Activated CD4-positive, alpha-beta T cell treated with anti-CD3 and anti-CD28 coated beads for 36 hours (primary cell): ENCODE data around the gene SGMS2. TPM values are rescaled to one million over a fixed set of nuclear protein-coding genes. Genes with fewer than 3 reads are reported as not detected.

ENCODE experiments used
- ATAC-seq: fragments of 200-7000 bp; cut with Tn5 transposase; one replicate; pipeline ENCODE4 v1.10.0; 2021; ENCODE audit warnings: mild to moderate bottlenecking, moderate library complexity
- CTCF ChIA-PET: fragments of 350-600 bp; sonication (Branson Sonifier 250); formaldehyde crosslinking; loops from one replicate; lab custom pipeline; 2021; ENCODE audit warnings: antibody characterized with exemption; lab: Charles Lee
- POLR2A ChIA-PET: fragments of 350-600 bp; sonication (Branson Sonifier 250); formaldehyde crosslinking; loops from one replicate; lab custom pipeline; 2021; ENCODE audit warnings: antibody characterized with exemption, inconsistent platforms; lab: Charles Lee
- DNase-seq: peaks from one replicate; pipeline ENCODE4 v3.0.0-alpha.2; 2020
- H3K27ac Mint-ChIP-seq: one replicate; pipeline ENCODE4 v1.8.0; 2021; ENCODE audit warnings: mixed read lengths
- H3K27me3 Mint-ChIP-seq: one replicate; pipeline ENCODE4 v1.8.0; 2021; ENCODE audit warnings: mixed read lengths
- H3K36me3 Mint-ChIP-seq: one replicate; pipeline ENCODE4 v1.8.0; 2021; ENCODE audit warnings: low read depth, mixed read lengths
- H3K4me1 Mint-ChIP-seq: one replicate; pipeline ENCODE4 v1.8.0; 2021; ENCODE audit warnings: mixed read lengths
- H3K4me3 Mint-ChIP-seq: one replicate; pipeline ENCODE4 v1.8.0; 2021; ENCODE audit warnings: mild to moderate bottlenecking, moderate library complexity, mixed read lengths
- H3K9me3 Mint-ChIP-seq: one replicate; pipeline ENCODE4 v1.8.0; 2021; ENCODE audit warnings: low read depth, mixed read lengths
- intact Hi-C, 2 experiments: fragments of 100-400 bp; cut with DNase I in 1 of 2; cut with micrococcal nuclease in 1 of 2; formaldehyde crosslinking; loops; one replicate each; pipeline versions ENCODE4 v1.14.2 to v1.15.1; 2022 to 2024; cut with DNase I, micrococcal nuclease
- total RNA-seq, 2 experiments: library from RNA; stranded (reverse); gene quantifications; one replicate each; pipeline ENCODE4 v1.2.3, GENCODE V29; 2021

The SGMS2 gene
- total RNA-seq, 2 experiments from 2014 or later, result 0.84 to 1.8 TPM

DNA sequence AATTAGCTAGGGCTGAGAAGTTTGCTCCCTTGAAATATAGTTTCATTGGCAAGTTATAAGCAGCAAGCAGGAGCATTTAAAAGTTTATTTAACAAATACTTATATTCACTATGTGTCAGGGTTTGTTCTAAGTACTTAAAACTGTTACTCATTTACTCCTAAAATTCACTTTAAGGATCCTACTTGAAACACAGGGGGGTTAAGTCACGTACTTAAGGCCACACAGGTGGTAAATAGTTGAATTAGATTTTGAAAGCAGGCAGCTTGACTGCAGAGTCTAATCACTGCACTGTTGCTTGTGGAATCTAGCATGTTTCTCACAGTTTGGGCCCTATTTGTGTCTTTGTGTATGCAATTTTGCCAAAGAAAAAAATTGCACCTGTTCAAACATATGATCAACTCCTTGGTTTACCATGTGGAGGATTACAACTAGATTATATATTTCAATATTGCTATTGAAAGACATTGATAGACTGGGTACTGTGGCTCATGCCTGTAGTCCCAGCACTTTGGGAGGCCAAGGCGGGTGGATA lies 7.6 kb downstream of the SGMS2 start:
- ATAC-seq, result no peak
- intact Hi-C loops, result no loop called here
- H3K4me1 Mint-ChIP-seq, result no peaks in the 10 kb centered on the region
- H3K4me3 Mint-ChIP-seq, result no peak overlapping the region
- no peak overlapping the region for H3K27ac Mint-ChIP-seq
- POLR2A ChIA-PET, result no interaction called here
- DNase-seq, result no peak
- H3K27me3 Mint-ChIP-seq, result peaks cover 14% of the 10 kb centered on the region
- no peaks in the 10 kb centered on the region for H3K9me3 Mint-ChIP-seq
- H3K36me3 Mint-ChIP-seq, result no peaks in the 10 kb centered on the region
- CTCF ChIA-PET, result interaction anchor here (1.2 kb wide), 1 partner anchor 10 kb away, joined by 3 read pairs; no protein-coding TSS in a partner anchor

DNA sequence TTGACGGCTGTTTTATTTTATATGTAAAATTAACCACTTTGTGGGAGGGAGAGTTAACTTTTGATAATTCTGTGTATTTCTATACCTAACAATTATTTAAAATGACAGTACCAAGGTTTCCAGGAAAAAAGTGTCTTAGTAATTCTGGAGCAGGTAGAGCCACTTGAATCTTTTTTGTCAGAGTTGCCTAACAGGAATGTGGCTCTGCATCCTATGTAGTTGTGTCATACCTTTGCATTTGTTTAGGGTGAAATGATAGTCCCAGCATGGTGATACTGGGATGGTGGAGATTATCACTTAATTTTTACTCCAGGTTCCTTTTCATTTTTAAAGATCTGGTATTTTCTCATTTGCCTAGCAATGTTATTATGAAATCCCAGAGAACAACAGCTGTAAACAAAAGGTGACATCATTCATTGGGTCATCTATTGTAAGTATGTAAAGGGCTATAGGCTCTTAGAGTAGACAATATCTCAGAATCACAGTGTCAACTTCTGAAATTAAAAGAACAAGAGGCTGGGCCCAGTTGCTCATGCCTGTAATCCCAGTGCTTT lies 9.6 kb downstream of the SGMS2 start:
- Mint-ChIP-seq H3K36me3 (no peaks in the 10 kb centered on the region), H3K27me3 (peaks cover 10% of the 10 kb centered on the region), H3K9me3 (no peaks in the 10 kb centered on the region), H3K4me1 (no peaks in the 10 kb centered on the region), H3K27ac (no peak overlapping the region), H3K4me3 (no peak overlapping the region)
- intact Hi-C loops, result no loop called here
- POLR2A ChIA-PET, result interaction anchor here (0.6 kb wide), 1 partner anchor 1507 kb away, joined by 4 read pairs; no protein-coding TSS in a partner anchor
- ATAC-seq, result no peak
- DNase-seq, result no peak
- CTCF ChIA-PET, result no interaction called here

DNA sequence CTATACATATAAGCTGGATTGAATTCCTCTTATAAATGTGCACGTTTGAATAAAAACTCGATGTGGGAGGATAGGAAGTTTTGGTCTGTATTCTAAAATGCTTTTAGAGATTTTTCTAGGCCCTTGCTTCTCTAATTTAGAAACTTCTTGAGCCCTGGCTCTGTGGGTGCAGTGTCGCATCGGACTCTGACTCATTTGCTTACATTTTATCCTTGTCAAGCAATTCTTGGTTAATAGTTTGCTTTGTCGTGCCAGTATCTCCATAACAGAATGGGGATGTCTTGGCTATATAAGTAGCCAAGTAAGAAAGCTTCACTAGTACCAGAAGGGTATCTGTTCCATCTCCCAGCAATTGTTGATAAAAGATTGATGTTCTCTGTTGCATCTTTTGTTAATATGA lies 10.7 kb downstream of the SGMS2 start:
- Mint-ChIP-seq H3K36me3 (no peaks in the 10 kb centered on the region), H3K4me3 (no peak overlapping the region), H3K4me1 (no peaks in the 10 kb centered on the region), H3K27me3 (peaks cover 5% of the 10 kb centered on the region), H3K27ac (no peak overlapping the region), H3K9me3 (no peaks in the 10 kb centered on the region)
- ChIA-PET POLR2A (no interaction called here), CTCF (interaction anchor here (1.0 kb wide), 1 partner anchor 68 kb away, joined by 3 read pairs; no protein-coding TSS in a partner anchor)
- DNase-seq, result no peak
- ATAC-seq, result no peak
- intact Hi-C loops, result no loop called here

DNA sequence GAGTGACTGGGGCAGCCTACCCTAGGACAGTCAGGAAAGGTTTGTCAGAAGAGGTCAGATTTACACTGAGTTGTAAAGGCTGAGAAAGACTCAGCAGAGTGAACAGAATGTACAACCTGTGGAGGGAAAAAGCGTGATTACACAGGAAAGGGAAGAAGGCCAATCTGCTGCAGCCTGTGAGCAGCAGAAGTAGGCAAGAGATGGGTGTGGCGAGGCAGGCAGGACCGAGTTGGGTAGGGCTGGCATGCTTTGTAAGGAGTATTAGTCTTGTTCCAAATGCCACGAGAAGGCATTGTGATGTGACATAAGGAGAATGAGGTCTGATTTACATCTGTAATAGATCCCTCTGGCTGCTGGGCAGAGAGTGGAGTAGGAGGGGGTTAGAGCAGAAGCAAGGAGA lies 12.6 kb downstream of the SGMS2 start:
- H3K4me1 Mint-ChIP-seq, result no peaks in the 10 kb centered on the region
- intact Hi-C loops, result no loop called here
- H3K4me3 Mint-ChIP-seq, result no peak overlapping the region
- peaks cover 5% of the 10 kb centered on the region for H3K27me3 Mint-ChIP-seq
- H3K36me3 Mint-ChIP-seq, result no peaks in the 10 kb centered on the region
- no peak overlapping the region for H3K27ac Mint-ChIP-seq
- ATAC-seq (no peak), DNase-seq (no peak)
- H3K9me3 Mint-ChIP-seq, result no peaks in the 10 kb centered on the region
- ChIA-PET POLR2A (no interaction called here), CTCF (no interaction called here)

DNA sequence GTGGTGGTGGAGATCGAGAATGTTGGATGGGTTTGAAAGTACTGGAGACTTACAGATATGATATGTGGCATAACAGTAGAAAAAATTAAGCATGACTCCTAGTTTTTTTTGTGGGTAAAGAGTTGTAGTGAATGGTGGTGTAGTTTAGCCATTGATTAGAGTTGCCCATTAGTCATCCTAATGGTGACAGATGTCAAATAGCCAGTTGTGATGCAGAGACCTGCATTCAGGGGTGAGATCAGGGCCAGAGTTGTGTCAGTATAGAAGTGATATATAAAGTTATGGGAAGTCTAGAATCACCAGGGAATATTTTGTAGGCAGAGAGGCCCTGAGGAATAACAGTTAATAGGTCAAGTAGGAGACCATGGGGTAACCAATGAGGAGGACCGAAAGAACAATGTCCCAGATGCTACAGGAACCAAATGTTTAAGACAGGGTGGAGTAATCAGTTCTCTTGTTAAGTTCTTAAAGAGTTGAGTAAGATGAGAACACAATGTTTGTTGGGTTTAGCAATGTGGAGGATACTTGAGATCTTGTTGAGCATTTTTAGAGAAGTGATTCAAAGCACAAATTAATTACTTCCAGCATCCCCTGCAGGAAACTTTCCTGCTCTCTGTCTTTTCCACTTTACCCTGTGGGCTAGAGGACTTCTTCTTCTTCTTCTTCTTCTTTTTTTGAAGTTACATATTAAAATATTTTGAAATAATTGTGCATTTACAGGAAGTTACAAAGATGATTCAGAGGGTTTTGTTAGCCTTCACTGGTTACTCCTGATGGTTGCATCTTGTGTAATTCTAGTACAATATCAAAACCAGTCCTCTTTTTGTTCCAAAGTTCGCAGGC lies 13.3 kb downstream of the SGMS2 start:
- no peak for ATAC-seq
- Mint-ChIP-seq H3K9me3 (no peaks in the 10 kb centered on the region), H3K27me3 (peaks cover 5% of the 10 kb centered on the region), H3K27ac (no peak overlapping the region), H3K4me3 (no peak overlapping the region), H3K4me1 (no peaks in the 10 kb centered on the region), H3K36me3 (no peaks in the 10 kb centered on the region)
- DNase-seq, result no peak
- ChIA-PET POLR2A (no interaction called here), CTCF (no interaction called here)
- intact Hi-C loops, result no loop called here

DNA sequence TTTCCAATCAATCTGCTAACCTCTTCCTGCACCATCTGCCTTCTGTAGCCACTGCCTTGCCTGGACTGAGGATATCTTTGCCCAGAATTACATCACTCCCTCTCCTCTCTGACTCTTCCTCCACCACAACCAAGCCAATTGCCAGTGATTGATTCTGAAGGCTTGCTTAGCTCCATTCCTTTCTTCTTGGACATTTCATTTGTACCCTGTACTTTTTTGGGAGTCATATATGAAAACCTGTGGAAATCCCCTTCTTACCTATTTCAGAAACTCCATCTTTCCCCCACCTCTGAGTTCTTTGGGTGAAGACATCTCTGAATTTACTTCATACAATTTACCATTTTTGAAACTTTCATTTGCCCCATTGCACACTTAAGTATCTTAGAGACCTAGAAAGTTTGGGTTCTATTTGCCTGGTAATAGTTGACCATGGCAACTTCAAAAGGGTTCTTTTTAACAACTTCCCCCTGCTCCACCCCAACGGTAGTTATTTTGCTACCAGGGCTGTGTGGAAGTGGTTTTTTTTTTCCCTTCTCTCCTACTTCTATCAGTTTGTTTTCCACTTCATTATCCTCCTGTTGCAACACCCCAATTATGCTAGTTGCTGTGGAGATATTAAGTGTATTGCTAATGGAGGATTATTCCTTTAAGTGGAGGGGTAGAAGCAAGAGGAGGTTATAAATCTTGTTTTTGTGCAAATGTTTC lies 14.3 kb downstream of the SGMS2 start:
- intact Hi-C loops, result no loop called here
- H3K36me3 Mint-ChIP-seq, result no peaks in the 10 kb centered on the region
- CTCF ChIA-PET, result no interaction called here
- POLR2A ChIA-PET, result no interaction called here
- no peak for DNase-seq
- H3K9me3 Mint-ChIP-seq, result no peaks in the 10 kb centered on the region
- peaks cover 5% of the 10 kb centered on the region for H3K27me3 Mint-ChIP-seq
- no peak overlapping the region for H3K4me3 Mint-ChIP-seq
- ATAC-seq, result no peak
- H3K4me1 Mint-ChIP-seq, result no peaks in the 10 kb centered on the region
- no peak overlapping the region for H3K27ac Mint-ChIP-seq

DNA sequence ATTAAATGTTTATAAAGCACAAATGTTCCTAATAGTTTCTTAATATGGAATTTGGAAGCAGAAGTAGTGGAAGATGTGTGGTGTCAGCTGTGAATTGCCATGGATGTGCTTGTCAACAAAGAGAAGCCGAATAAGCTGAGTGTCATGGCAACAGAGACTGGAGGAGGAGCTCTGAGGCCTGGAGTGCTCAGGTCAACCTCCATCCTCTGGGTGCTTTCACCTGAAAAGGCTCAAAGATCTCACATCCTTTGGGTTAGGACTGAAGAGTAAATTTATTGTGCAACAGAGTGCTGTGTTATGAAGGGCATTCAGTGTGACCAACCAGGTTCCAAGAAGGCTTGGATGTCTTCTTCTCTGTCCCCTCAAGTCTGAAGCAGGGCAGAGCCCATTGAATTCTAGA lies 18.7 kb downstream of the SGMS2 start:
- DNase-seq (no peak), ATAC-seq (no peak)
- Mint-ChIP-seq H3K27me3 (peaks cover 7% of the 10 kb centered on the region), H3K9me3 (peaks cover 4% of the 10 kb centered on the region), H3K4me1 (no peaks in the 10 kb centered on the region), H3K36me3 (no peaks in the 10 kb centered on the region), H3K27ac (no peak overlapping the region), H3K4me3 (no peak overlapping the region)
- POLR2A ChIA-PET, result no interaction called here
- CTCF ChIA-PET, result no interaction called here
- intact Hi-C loops, result no loop called here

DNA sequence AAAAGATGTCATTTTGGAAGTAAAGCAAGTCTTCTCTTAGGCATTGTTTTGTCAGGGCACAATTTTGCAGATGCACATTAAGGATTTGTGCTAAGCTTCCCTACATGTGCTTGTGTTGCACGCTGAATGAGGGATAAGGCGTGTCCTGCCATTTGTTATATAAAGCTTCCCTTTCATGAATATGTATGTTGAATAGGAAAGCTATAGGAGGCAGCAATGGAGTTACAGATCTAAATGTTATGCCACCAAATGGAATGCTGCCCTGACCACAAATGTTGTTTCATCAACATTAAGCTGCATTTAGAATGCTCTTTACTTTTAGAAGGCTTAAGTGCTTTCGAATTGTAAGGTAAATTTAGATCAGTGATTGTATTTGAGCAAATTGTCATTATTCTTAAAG lies 20.9 kb downstream of the SGMS2 start:
- Mint-ChIP-seq H3K27me3 (peaks cover 3% of the 10 kb centered on the region), H3K9me3 (peaks cover 4% of the 10 kb centered on the region), H3K4me3 (no peak overlapping the region), H3K27ac (no peak overlapping the region), H3K4me1 (peaks cover 3% of the 10 kb centered on the region), H3K36me3 (no peaks in the 10 kb centered on the region)
- ChIA-PET POLR2A (no interaction called here), CTCF (no interaction called here)
- DNase-seq, result no peak
- intact Hi-C loops, result no loop called here
- ATAC-seq, result no peak

DNA sequence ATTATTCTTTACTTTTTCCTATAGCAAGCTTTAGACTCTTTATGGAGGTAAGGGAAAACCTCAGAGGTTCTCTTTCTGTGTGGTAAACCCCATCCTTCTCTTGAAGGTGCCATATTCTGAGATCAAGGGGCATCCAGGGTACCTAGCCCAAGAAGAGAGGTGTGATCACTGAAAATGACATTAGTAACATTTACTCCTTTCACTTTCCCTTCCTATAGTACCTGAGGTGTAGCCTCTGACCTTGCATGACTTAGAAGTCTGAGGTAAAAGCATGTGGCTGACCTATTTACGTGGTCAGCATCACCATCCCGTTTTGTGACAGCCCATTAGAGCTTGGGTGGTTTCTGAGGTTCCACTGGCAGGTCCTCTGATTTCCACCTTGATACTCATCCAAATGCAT lies 25.7 kb downstream of the SGMS2 start:
- H3K27me3 Mint-ChIP-seq, result peaks cover 1% of the 10 kb centered on the region
- H3K36me3 Mint-ChIP-seq, result no peaks in the 10 kb centered on the region
- H3K4me1 Mint-ChIP-seq, result peaks cover 13% of the 10 kb centered on the region
- DNase-seq, result no peak
- ChIA-PET CTCF (no interaction called here), POLR2A (no interaction called here)
- no peak overlapping the region for H3K27ac Mint-ChIP-seq
- peak; percentile 58 for ATAC-seq
- intact Hi-C loops, result no loop called here
- H3K9me3 Mint-ChIP-seq, result peaks cover 4% of the 10 kb centered on the region
- no peak overlapping the region for H3K4me3 Mint-ChIP-seq

DNA sequence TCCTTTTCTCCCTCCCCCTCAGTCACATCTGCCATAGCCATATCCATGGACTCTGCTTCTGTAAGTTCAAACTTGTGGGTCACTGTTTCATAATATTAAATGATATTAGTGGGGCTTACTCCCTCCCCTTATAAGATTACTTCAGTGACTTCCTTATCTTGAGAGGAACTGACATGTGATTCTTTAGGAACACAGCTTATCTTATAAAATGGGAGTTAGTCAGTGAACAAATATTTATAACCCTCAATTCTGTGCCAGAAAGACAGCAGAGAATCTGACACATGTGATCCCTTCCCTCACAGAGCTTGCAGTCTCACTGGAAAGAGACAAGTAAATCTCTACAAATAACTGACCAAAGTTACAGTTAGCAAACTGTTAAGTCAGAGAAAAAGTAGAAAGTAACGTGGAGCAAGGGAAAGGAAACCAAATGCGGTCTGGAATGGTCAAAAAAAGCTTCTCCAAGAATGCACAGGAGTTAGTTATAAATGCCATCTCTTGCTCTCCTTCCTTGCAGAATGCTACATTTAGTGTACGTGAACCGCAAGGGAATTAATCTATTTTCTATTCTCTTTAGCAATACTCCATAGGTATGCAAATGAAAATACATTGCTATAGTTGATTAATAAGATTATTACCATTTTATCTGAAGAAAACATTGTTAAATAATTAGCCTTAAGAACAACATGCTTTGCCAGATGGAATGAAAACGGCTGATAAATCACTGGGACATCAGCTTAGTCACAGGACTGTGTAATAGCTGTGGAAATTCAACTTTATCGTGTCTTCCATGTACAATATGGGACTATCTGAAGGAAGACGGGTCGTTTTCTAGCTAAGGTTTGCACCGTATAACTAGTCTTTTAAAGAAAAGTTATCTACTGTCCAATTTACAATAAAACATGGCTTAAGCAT lies 29.0 kb downstream of the SGMS2 start:
- H3K4me1 Mint-ChIP-seq, result peaks cover 13% of the 10 kb centered on the region
- CTCF ChIA-PET, result interaction anchor here (0.6 to 1.2 kb wide), 3 partner anchors 23 to 59 kb away, joined by 3 read pairs; no protein-coding TSS in a partner anchor
- peaks cover 3% of the 10 kb centered on the region for H3K27me3 Mint-ChIP-seq
- intact Hi-C loops, result no loop called here
- no peaks in the 10 kb centered on the region for H3K9me3 Mint-ChIP-seq
- H3K4me3 Mint-ChIP-seq, result no peak overlapping the region
- ATAC-seq (no peak), DNase-seq (no peak)
- POLR2A ChIA-PET, result no interaction called here
- H3K36me3 Mint-ChIP-seq, result no peaks in the 10 kb centered on the region
- no peak overlapping the region for H3K27ac Mint-ChIP-seq
